SK-N-SH treated with all-trans-retinoic acid at 6 μM for 48 hours (cell line): ENCODE results near the gene UCMA.

Source experiments
- ARNTL ChIP-seq: fragments of 450-650 bp; formaldehyde crosslinking; IDR thresholded peaks from 2 replicates; pipeline ENCODE4 v1.5.0; 2020; ENCODE audit warnings: low read depth, mild to moderate bottlenecking, moderate library complexity, borderline replicate concordance
- BACH2 ChIP-seq: fragments of 250-450 bp; sonication (Bioruptor Pico); IDR thresholded peaks from 2 replicates; pipeline ENCODE4 v1.9.0; 2021; ENCODE audit warnings: mild to moderate bottlenecking, borderline replicate concordance
- ESRRG ChIP-seq: fragments of 250-450 bp; sonication (Bioruptor Pico); IDR thresholded peaks from 2 replicates; pipeline ENCODE4 v1.6.1; 2021; ENCODE audit warnings: mild to moderate bottlenecking
- PPARA ChIP-seq: fragments of 250-450 bp; sonication (Bioruptor Pico); IDR thresholded peaks from 2 replicates; pipeline ENCODE4 v1.5.0; 2020; ENCODE audit warnings: mild to moderate bottlenecking, borderline replicate concordance
- TOX ChIP-seq: fragments of 250-450 bp; sonication (Bioruptor Pico); IDR thresholded peaks from 2 replicates; pipeline ENCODE4 v1.8.0; 2021; ENCODE audit warnings: mild to moderate bottlenecking, moderate library complexity, borderline replicate concordance
- ZC3H10 ChIP-seq: fragments of 250-450 bp; sonication (Bioruptor Pico); IDR thresholded peaks from 2 replicates; pipeline ENCODE4 v1.5.1; 2021; ENCODE audit warnings: mild to moderate bottlenecking, moderate library complexity
- ZFP30 ChIP-seq: fragments of 450-650 bp; formaldehyde crosslinking; IDR thresholded peaks from 2 replicates; pipeline ENCODE4 v1.5.0; 2022; ENCODE audit warnings: mild to moderate bottlenecking, moderate library complexity
- TF ChIP-seq, protein P1 (sequence below): fragments of 250-450 bp; sonication (Bioruptor Pico); IDR thresholded peaks from 2 replicates; pipeline ENCODE4 v1.8.0; 2020; ENCODE audit warnings: mild to moderate bottlenecking, moderate library complexity, borderline replicate concordance
- TF ChIP-seq, protein P2 (sequence below): fragments of 250-450 bp; sonication (Bioruptor Pico); IDR thresholded peaks from 2 replicates; pipeline ENCODE4 v1.5.0; 2020; ENCODE audit warnings: mild to moderate bottlenecking, moderate library complexity

GRCh38 chr10:13218878-13219277 is 15.3 kb downstream of the UCMA start:
- TF ChIP-seq BACH2 (no peak), ZFP30 (CRISPR knock-in tag) (no peak), ZC3H10 (no peak), PPARA (CRISPR knock-in tag) (no peak), ESRRG (CRISPR knock-in tag) (no peak), ARNTL (CRISPR knock-in tag) (no peak), TOX (CRISPR knock-in tag) (no peak)
- TF ChIP-seq, protein P1, sequence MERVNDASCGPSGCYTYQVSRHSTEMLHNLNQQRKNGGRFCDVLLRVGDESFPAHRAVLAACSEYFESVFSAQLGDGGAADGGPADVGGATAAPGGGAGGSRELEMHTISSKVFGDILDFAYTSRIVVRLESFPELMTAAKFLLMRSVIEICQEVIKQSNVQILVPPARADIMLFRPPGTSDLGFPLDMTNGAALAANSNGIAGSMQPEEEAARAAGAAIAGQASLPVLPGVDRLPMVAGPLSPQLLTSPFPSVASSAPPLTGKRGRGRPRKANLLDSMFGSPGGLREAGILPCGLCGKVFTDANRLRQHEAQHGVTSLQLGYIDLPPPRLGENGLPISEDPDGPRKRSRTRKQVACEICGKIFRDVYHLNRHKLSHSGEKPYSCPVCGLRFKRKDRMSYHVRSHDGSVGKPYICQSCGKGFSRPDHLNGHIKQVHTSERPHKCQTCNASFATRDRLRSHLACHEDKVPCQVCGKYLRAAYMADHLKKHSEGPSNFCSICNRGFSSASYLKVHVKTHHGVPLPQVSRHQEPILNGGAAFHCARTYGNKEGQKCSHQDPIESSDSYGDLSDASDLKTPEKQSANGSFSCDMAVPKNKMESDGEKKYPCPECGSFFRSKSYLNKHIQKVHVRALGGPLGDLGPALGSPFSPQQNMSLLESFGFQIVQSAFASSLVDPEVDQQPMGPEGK (CRISPR knock-in tag) = no peak
- TF ChIP-seq, protein P2, sequence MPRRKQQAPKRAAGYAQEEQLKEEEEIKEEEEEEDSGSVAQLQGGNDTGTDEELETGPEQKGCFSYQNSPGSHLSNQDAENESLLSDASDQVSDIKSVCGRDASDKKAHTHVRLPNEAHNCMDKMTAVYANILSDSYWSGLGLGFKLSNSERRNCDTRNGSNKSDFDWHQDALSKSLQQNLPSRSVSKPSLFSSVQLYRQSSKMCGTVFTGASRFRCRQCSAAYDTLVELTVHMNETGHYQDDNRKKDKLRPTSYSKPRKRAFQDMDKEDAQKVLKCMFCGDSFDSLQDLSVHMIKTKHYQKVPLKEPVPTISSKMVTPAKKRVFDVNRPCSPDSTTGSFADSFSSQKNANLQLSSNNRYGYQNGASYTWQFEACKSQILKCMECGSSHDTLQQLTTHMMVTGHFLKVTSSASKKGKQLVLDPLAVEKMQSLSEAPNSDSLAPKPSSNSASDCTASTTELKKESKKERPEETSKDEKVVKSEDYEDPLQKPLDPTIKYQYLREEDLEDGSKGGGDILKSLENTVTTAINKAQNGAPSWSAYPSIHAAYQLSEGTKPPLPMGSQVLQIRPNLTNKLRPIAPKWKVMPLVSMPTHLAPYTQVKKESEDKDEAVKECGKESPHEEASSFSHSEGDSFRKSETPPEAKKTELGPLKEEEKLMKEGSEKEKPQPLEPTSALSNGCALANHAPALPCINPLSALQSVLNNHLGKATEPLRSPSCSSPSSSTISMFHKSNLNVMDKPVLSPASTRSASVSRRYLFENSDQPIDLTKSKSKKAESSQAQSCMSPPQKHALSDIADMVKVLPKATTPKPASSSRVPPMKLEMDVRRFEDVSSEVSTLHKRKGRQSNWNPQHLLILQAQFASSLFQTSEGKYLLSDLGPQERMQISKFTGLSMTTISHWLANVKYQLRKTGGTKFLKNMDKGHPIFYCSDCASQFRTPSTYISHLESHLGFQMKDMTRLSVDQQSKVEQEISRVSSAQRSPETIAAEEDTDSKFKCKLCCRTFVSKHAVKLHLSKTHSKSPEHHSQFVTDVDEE = no peak
